Bronchial epithelial cell (primary cell): ENCODE data around the gene FBXO44. TPM values are rescaled to one million over a fixed set of nuclear protein-coding genes. Genes with fewer than 3 reads are reported as not detected.
"Not testable (repeated sequence)": the region's sequence is repeated elsewhere in the genome, so short reads cannot be mapped to it uniquely, and the experiment has no call there.

Experiments used
- DNase-seq: peaks from one replicate; pipeline ENCODE4 v3.0.0-alpha.2; 2010; ENCODE audit warnings: low read depth
- FAIRE-seq: peaks from 2 replicates; lab custom pipeline; 2011; peaks lifted over from hg19 to GRCh38; lab: Jason Lieb, UNC
- H3K27me3 ChIP-seq: 2 replicates; pipeline ENCODE4 v1.5.1; 2011; ENCODE audit warnings: low read length; ENCODE audit not compliant: control insufficient read depth, insufficient read depth
- H3K36me3 ChIP-seq: 2 replicates; pipeline ENCODE4 v1.5.1; 2011; ENCODE audit warnings: low read length; ENCODE audit not compliant: control insufficient read depth, insufficient read depth
- H3K4me3 ChIP-seq: 2 replicates; pipeline ENCODE4 v1.5.1; 2011; ENCODE audit warnings: mild to moderate bottlenecking, low read depth, low read length, control low read depth
- CTCF ChIP-seq: IDR thresholded peaks from 2 replicates; pipeline ENCODE4 v1.5.1; 2011; ENCODE audit warnings: mild to moderate bottlenecking, moderate library complexity, low read length, control low read depth, inconsistent platforms; ENCODE audit not compliant: insufficient read depth, severe bottlenecking
- total RNA-seq: library from RNA; depleted of rRNA; stranded (reverse); fragments of >200 nt; gene quantifications from 2 replicates; pipeline ENCODE4 v1.2.1, GENCODE V29; 2014

The FBXO44 gene
- total RNA-seq: 9.0 and 14.7 TPM in 2 replicates

GRCh38 chr1:11654137-11654938 lies at the start of gene FBXO44, which contains the start of gene FBXO2:
Gene FBXO44, plus strand, starts transcription at chr1:11654877. Its CDS starts 959 bp downstream, at chr1:11655836.
Gene FBXO2, minus strand, starts transcription at chr1:11654429. Its CDS starts 89 bp downstream, at chr1:11654340.
- Histone ChIP-seq H3K27me3 (no peaks in the 10 kb centered on the region), H3K4me3 (peak within 1 kb of the TSS; percentile 81), H3K36me3 (peaks cover 13% of the 10 kb centered on the region)
- FAIRE-seq (no peak), DNase-seq (peak; percentile 32)
- no peak for TF ChIP-seq CTCF

- FAIRE-seq (peak; percentile 23), DNase-seq (no peak)
- no peaks in the 10 kb centered on the region for H3K27me3 ChIP-seq
- no peak for TF ChIP-seq CTCF
- H3K36me3 ChIP-seq: no peaks in the 10 kb centered on the region
- H3K4me3 ChIP-seq: no peak overlapping the region
Measured at GRCh38 chr1:11606775-11607174, 47.9 kb upstream of the FBXO44 start.

GRCh38 chr1:11608596-11609130 lies 46.0 kb upstream of the FBXO44 start:
- not testable (repeated sequence) for FAIRE-seq, H3K4me3 ChIP-seq, H3K36me3 ChIP-seq, H3K27me3 ChIP-seq, DNase-seq

GRCh38 chr1:11609378-11609777 lies 45.3 kb upstream of the FBXO44 start:
- not testable (repeated sequence) for H3K27me3 ChIP-seq, H3K36me3 ChIP-seq, DNase-seq, FAIRE-seq, H3K4me3 ChIP-seq

- DNase-seq: no peak
- H3K36me3 ChIP-seq: no peaks in the 10 kb centered on the region
- H3K4me3 ChIP-seq: no peak overlapping the region
- no peaks in the 10 kb centered on the region for H3K27me3 ChIP-seq
- no peak for FAIRE-seq
- TF ChIP-seq CTCF: no peak
Measured at GRCh38 chr1:11610629-11611180, 44.0 kb upstream of the FBXO44 start.

- H3K36me3 ChIP-seq: no peaks in the 10 kb centered on the region
- H3K27me3 ChIP-seq: no peaks in the 10 kb centered on the region
- TF ChIP-seq CTCF: no peak
- no peak overlapping the region for H3K4me3 ChIP-seq
- DNase-seq (no peak), FAIRE-seq (no peak)
Measured at GRCh38 chr1:11611638-11612327, 42.9 kb upstream of the FBXO44 start.
